AG04450 (cell line): Measurements from ENCODE around the gene KCNH6. TPM values are rescaled to one million over a fixed set of nuclear protein-coding genes. Genes with fewer than 3 reads are reported as not detected.

Experiments
- CTCF ChIA-PET: fragments of 300-600, 350-600 bp; formaldehyde crosslinking; extraction: SDS; loops from one replicate; lab custom pipeline; 2022; ENCODE audit warnings: antibody characterized with exemption, inconsistent platforms; lab: Charles Lee
- POLR2A ChIA-PET: fragments of 350-600 bp; formaldehyde crosslinking; extraction: SDS; loops from one replicate; lab custom pipeline; 2021; ENCODE audit warnings: antibody characterized with exemption, inconsistent platforms; lab: Yijun Ruan, JAX
- DNase-seq: peaks from one replicate; pipeline ENCODE4 v3.0.0-alpha.2; 2011; ENCODE audit warnings: low read depth, low spot score
- H3K27ac ChIP-seq: one replicate; pipeline ENCODE4 v1.5.1; 2012; ENCODE audit warnings: low read depth, low read length, control low read depth
- H3K27me3 ChIP-seq: one replicate; pipeline ENCODE4 v1.6.0; 2012; ENCODE audit warnings: low read length; ENCODE audit not compliant: control insufficient read depth, insufficient read depth
- H3K4me3 ChIP-seq: 2 replicates; pipeline ENCODE4 v1.5.1; 2011; ENCODE audit warnings: mild to moderate bottlenecking, low read depth, low read length, control low read depth
- H3K9me3 ChIP-seq: 2 replicates; pipeline ENCODE4 v1.5.1; 2012; ENCODE audit warnings: low read length; ENCODE audit not compliant: control insufficient read depth, insufficient read depth
- CTCF ChIP-seq: IDR thresholded peaks from 2 replicates; pipeline ENCODE4 v1.5.1; 2011; ENCODE audit warnings: low read depth, low read length, control low read depth, inconsistent platforms
- polyA plus RNA-seq: library from polyadenylated mRNA; depleted of rRNA; stranded (reverse); fragments of >200 nt; gene quantifications from 2 replicates; pipeline ENCODE4 v1.2.3, GENCODE V29; 2011

Gene KCNH6
- polyA plus RNA-seq, 1 experiment = 0.04 TPM

GRCh38 chr17:63546308-63547082 lies 23.3 kb downstream of the KCNH6 start:
- DNase-seq = no peak
- H3K9me3 ChIP-seq = peaks cover 4% of the 10 kb centered on the region; the same call in 1 of the 2 replicates
- no peak for TF ChIP-seq CTCF
- peaks cover 4% of the 10 kb centered on the region for H3K27me3 ChIP-seq
- no peak overlapping the region for H3K27ac ChIP-seq
- H3K4me3 ChIP-seq = no peak overlapping the region
- POLR2A ChIA-PET = no interaction called here
- CTCF ChIA-PET = no interaction called here

DNA sequence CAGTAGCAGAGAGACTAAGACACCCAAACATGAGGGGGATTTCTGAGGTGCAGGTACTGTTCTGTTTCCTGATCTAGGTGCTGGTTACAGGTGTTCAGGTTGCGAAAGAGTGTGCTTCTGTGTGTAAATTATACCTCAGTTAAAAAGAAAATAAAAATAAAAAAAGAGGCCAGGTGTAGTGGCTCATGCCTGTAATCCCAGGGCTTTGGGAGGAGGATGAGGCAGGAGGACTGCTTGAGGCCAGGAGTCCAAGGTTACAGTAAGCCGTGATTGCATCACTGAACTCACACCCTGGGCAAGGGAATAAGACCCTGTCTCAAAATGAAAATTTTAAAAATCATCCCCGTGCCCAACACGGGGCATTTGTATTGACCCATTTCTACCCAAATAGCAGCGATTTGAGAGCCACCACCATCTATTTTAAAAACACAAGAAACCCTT lies 23.9 kb downstream of the KCNH6 start:
- Histone ChIP-seq H3K27ac (no peak overlapping the region), H3K4me3 (no peak overlapping the region), H3K27me3 (peaks cover 4% of the 10 kb centered on the region), H3K9me3 (peaks cover 4% of the 10 kb centered on the region; the same call in 1 of the 2 replicates)
- TF ChIP-seq CTCF = no peak
- no peak for DNase-seq
- ChIA-PET POLR2A (no interaction called here), CTCF (no interaction called here)

GRCh38 chr17:63549289-63549945 lies 26.3 kb downstream of the KCNH6 start:
- Histone ChIP-seq H3K27ac (peak overlapping the region; percentile 80), H3K27me3 (peaks cover 4% of the 10 kb centered on the region), H3K9me3 (peaks cover 4% of the 10 kb centered on the region; the same call in 1 of the 2 replicates), H3K4me3 (peak overlapping the region; percentile 68)
- no peak for TF ChIP-seq CTCF
- ChIA-PET POLR2A (interaction anchor here (1.2 kb wide), 1 partner anchor 73 kb away, joined by 3 read pairs; the partner anchor contains the start of gene MAP3K3), CTCF (interaction anchor here (0.6 to 1.0 kb wide), 2 partner anchors 51 to 106 kb away, joined by 3 read pairs; no protein-coding TSS in a partner anchor)
- no peak for DNase-seq

DNA sequence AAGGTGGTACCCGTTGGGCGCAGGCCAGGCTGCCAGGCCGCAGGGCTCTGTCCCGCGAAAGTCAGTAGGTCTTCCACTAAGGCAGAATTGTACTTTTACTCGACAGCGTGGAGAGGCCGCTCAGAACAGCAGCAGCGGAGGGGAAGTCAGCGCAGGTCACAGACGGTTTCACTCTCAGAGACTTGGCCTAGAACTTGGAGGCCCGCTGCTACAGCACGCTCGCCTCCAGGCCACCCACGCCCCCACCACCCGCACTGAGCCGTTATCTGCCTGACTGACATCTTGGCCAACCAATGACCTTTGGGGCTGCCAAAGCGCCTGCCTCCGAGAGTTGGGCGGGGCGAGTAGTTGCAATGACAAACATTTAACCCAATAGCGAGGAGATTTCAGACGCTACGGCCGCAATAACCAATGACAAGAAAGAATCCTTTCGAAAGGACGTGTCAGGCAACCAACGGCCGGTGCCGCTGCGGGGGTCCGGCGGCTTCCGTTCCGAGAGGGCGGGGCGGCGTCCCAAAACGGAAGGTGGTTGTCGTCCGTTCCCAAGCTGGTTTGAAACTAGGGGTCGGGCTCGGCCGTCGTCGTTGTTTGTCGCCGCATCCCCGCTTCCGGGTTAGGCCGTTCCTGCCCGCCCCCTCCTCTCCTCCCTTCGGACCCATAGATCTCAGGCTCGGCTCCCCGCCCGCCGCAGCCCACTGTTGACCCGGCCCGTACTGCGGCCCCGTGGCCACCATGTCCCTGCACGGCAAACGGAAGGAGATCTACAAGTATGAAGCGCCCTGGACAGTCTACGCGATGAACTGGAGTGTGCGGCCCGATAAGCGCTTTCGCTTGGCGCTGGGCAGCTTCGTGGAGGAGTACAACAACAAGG lies 27.0 kb downstream of the KCNH6 start, which contains the start of gene DCAF7:
DCAF7 (plus strand) TSS at position 532 of the 871 bp plus-strand sequence; CDS start at position 733, 201 bp downstream.
- Histone ChIP-seq H3K27me3 (peaks cover 4% of the 10 kb centered on the region), H3K27ac (peak within 1 kb of the TSS; percentile 89), H3K4me3 (peak within 1 kb of the TSS; percentile 96), H3K9me3 (peaks cover 4% of the 10 kb centered on the region; the same call in 1 of the 2 replicates)
- TF ChIP-seq CTCF = no peak
- ChIA-PET POLR2A (interaction anchor here (0.8 to 1.2 kb wide), 2 partner anchors 22 to 72 kb away, joined by 3 read pairs; partner anchors contain the start of gene MAP3K3), CTCF (interaction anchor here (0.6 to 2.3 kb wide), 4 partner anchors 52 to 107 kb away, joined by 3 to 7 read pairs (median 5); no protein-coding TSS in a partner anchor)
- peak; percentile 100 for DNase-seq
